GM19099 (cell line): ENCODE data around the gene CLDN6.

Experiments
- POLR2A ChIP-seq: IDR thresholded peaks from 3 replicates; pipeline ENCODE4 v1.6.1; 2011; ENCODE audit warnings: low read depth; ENCODE audit not compliant: insufficient read length; ENCODE audit errors: extremely low read depth

Gene CLDN6

DNA sequence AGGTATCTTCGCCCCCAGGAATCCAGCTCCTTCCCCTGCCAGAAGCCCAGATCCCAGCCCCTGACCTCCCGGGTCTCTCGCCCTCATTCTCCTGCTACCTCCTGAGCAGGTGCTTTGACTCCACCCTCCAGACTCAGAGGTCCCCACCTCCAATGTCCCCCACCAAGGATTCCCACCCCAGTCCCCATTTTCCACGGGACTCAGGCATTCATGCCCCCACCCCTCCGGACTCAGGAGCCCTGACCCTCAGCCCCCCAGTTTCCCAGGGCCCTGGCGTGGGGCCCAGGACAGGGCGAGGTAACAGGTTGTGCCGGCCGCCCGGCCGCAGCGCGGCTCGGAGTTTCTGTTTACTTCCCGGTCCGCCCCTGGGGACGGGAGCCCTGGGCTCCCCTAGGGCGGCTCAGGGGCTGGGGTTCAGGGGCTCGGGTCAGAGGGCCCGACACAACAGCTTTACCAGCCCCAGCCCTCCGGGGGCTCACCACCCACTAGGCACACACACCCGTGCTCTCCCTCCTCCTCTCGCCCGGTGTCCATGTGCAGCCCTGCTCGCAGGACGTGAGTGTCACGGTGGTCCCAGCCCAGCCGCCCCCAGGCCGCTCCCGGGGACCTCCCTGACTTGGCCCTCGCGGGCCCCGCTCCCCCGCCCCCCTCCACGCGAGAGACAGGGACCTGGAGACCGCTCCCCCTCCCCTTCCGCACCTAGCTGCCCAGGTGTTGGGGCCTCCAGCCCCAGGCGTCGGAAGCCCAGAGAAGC lies 18.2 kb upstream of the CLDN6 start:
- no peak for TF ChIP-seq POLR2A

DNA sequence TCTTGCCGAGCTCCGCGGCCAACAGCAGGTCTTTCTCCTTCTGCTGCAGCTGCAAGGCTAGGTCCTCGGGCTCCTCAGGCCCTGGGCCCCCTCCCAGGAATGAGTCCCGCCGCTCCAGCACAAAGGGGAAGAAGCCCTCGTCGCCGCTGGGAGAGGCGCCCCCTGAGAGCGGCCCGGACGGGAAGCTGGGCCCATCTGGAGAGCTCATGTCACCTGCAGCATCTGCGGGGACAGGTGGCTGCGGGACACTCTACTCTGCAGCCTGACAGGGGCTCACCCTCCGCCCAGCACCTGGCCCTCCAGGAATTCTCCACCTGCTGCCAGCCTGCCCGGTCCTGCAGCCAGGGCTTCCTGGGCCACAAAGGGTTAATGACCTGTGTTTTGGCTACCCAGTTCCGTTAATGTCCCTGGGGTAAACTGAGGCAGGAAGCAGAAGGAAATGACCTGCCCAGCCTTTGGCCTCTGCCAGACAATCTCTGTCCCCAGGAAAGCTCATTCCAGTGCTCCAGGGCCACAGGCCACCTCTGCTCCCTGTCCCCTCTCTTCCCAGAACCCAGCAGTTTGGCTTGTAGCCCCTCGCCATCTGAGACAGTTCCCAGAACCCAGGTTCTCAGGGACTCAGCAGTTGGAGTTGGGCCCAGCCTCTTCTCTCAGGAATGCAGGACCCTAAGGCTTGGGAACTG lies 17.4 kb upstream of the CLDN6 start:
- no peak for TF ChIP-seq POLR2A

DNA sequence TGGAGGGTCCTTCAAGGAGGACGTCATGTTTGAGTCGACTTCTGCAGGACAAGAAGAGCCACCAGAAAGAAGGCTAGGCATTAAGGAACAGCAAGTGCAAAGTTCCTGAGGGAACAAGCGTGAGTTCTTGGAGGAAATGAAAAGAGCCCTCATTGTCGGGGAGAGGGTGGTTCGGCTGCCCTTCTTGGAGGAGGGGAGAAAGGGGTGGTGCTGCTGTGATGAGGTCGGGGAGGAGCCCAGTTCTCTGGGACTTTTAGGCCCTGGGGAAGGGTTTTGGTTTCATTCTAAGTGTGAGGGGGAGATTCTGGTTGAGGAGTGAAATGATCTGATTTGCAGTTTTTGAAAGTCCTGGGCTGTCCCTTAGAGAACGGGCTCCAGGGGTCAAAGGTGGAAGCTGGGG lies 14.6 kb upstream of the CLDN6 start:
- TF ChIP-seq POLR2A = no peak

DNA sequence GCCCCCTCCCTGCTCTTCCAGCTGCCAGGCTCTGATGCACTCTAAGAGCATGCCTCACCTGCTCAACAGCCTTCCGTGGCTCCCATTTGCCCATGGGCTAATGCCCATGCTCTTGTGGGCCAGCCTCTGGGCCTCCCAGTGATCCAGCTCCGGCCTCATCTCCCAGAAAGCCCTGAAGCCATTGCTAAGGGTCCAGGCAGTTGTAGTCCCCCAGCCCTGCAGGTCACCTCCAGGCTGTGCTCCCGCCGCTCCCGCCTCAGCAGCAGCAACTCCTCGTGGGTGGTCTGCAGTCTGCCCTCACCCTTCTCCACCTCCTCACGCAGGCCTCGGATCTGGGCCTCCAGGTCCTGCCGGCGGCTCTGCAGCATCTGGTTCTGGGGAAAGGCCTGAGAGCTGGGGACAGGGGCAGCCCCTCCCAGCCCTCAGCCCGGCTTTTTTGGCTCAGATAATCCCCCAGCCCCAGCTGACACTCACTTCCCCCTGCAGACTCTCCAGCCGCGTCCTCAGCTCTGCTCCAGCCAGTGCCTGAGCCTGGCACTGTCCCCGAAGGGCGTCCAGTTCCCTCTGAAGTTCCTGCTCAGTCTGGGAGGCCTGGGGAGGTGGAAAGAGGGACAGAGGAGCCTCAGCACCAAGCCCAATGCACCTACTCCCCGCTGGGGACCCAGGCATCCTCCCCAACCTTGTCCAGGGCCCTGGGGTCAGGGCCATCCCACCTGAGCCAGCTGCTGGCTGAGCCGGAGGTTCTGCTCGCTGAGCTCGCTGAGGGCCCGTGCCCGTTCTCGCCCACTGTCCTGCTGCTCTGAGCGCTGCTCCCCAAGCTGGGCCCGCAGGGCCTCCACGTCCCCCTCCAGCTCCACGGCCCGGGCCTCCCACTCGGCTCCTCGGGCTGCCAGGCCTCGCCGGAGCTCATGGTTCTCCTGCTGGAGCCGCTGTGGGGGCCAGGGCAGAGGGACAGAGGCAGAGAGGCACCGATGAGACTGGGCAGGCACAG lies 12.5 kb upstream of the CLDN6 start:
- TF ChIP-seq POLR2A = no peak

DNA sequence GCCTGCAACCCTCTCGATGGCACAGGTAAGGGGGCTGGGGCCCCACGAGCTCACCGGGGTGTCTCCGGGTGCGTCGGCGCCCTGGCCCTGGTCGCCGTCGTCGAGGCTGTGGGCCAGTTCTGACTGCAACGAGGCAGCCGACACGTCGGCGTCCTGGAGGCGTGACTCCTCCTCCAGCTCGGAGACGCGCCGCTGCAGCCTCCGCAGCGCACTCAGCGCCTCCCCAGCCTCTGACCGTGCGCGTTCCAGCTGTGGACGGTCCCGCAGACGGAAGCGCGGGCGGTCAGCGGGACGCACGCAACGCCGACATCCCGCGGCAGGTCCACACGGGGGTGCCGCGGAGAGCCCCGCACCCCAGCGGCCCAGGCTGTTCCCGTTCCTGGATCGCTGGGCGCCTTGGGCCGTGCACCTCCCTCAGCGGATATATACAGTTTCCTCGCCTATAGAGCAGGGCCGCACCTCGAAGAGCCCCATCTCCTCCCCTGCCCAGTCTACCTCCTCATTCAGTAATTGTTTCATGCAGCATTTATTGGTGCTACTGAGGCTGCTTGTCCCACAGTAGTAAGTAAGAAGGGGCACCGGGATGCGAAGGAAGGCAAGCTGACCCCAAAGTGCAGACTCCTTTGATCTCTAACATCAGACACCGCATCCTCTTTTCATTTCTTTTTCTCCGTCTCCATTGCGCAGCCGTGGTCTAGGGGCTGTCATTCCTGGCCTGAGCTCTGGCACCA lies 11.7 kb upstream of the CLDN6 start:
- no peak for TF ChIP-seq POLR2A

DNA sequence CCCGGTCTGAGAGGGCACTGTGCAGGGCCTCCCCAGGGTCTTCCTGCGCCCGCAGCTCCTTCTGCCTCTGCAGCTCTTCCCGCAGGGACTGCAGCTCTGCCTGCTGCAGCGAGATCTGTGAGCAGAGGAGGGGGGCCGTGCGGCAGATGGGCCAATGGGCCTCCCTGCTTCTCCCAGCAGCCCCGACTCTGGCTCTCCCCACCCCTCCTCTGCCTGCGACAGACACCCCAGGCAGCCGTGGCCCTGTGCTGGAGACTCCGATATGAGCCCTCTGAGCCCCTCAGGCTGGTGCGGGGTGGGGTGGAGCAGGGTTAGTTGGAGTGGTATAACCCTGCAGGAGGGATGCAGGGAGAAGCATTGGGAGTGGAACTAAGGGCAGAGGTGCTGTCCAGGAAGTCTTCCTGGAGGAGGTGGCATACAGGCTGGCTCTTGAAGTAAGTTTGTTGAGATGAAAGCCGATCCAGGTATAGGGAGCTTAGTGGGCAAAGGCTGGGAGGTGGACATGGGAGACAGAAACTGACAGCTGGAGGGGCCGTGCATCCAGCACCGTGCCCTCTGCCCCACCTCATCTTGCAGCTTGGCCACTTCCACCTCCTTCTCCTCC lies 10.8 kb upstream of the CLDN6 start:
- TF ChIP-seq POLR2A = no peak

DNA sequence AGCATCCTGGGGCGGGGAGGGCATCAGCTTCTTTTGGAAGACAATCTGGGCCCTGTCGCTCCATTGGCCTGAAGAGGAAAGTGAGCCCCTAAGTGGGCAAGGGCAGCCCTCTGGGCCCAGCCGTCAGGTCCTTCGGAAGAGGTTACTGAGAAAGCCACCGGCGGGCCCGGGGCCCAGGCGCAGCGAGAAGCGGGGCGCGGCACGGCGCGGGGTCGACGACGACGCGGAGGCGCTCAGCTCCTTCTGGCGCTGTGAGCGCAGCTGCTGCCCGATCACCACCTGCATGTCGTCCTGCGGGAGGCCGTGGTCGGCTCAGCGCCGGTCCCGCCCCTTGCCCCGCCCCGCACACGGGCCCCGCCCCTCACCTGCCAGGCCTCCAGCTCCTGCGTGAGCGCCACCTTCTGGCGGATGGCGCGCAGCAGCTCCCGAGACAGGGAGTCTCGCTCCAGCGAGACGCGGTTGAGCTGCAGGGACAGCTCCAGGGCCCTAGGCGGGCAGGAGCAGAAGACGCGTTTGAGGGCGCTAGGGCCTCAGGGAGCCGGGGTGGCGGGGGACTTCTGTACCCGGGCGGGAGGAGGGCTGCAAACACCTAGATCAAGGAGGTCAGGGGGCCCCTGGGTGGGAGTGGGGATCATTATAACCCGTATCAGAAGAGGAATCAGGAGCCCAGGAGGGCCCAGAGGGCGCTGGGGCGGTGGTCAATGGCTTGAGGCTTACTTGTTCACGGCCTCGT lies 10.2 kb upstream of the CLDN6 start:
- TF ChIP-seq POLR2A = peak; percentile 30

DNA sequence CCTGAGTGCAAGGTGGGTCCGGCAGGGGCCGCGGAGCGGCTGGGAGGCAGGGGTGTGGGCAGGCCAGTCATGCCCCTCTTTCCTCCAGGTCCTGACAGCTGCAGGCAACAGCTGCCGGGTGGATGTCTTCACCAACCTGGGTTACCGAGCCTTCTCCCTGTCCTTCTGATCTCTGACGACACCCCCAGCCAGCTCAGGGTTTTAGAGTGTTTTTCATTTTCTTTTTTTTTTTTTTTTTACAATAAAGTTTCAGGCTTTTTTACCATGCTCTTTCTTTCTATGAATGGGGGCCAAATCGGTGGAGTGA lies 9.5 kb upstream of the CLDN6 start:
- TF ChIP-seq POLR2A = no peak

DNA sequence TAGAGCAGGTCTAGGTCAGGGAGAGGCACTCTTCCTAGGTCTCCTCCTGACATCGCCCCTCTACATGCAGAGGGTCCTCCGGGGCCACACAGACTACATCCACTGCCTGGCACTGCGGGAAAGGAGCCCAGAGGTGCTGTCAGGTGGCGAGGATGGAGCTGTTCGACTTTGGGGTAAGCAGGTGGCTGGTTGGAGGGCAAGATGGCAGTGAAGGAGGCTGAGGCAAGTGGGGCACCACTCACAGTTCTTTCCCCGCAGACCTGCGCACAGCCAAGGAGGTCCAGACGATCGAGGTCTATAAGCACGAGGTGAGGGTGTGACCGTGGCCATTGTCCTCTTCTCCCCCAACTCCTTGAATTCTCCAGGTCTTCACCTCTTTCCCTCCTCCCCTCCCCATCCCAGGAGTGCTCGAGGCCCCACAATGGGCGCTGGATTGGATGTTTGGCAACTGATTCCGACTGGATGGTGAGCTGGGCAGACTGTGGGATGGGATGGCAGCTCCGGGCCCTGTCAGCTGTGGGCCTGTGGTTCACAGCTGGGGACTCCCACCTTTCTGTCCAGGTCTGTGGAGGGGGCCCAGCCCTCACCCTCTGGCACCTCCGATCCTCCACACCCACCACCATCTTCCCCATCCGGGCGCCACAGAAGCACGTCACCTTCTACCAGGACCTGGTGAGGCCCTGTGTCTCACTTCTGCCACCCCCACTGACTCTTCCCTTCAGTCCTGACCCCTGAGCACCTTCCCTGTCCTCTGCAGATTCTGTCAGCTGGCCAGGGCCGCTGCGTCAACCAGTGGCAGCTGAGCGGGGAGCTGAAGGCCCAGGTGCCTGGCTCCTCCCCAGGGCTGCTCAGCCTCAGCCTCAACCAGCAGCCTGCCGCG lies 8.9 kb upstream of the CLDN6 start:
- TF ChIP-seq POLR2A = no peak

DNA sequence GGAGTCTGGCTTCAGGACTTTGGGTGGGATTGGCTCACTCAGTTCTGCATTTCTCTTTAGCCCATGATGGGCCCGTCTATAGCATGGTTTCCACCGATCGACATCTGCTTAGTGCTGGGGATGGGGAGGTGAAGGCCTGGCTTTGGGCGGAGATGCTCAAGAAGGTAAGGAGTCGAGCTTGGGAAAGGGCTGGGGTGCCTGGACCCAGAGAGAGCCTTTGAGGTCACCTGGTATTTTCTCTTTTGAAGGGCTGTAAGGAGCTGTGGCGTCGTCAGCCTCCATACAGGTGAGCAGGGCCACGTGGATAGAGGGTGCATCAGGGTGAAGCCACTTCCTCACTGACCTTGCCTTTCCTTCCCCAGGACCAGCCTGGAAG lies 8.0 kb upstream of the CLDN6 start:
- no peak for TF ChIP-seq POLR2A

DNA sequence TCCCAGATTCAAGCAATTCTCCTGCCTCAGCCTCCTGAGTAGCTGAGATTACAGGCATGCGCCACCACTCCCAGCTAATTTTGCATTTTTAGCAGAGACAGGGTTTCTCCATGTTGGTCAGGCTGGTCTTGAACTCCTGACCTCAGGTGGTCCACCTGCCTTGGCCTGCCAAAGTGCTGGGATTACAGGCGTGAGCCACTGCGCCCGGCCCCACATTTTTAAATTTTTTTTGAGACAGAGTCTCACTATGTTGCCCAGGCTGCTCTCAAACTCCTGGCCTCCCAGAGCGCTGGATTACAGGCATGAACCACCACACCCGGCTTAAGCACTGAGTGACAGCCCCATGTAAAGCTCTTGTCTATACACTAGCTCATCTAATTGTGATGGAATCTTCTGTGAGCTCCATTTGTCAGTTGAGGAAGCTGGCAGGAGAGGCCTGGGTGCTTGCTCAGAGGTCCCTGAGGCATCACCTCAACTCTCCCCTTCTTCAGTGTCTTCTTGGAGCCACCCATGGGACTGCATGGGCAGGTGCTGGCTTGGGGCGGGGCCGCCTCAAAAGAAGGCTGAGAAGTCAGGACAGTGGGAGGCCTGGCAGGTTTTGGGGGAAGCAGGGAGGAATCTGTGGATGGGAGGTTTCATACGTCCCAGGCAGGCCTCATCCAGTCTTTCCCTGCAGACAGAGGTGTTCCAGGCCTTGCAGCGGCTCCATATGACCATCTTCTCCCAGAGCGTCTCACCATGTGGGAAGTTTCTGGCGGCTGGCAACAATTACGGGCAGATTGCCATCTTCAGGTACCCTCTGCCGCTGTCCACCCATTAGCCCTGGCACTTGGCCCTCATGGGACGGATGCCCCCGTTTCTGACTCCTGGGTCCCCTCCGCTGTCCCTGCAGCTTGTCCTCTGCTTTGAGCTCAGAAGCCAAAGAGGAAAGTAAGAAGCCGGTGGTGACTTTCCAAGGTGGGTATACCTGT lies 7.3 kb upstream of the CLDN6 start:
- TF ChIP-seq POLR2A = no peak
